A549 (cell line): ENCODE results near the gene EPS8L3. TPM values are rescaled to one million over a fixed set of nuclear protein-coding genes. Genes with fewer than 3 reads are reported as not detected.

Source experiments
- ATAC-seq, 2 experiments: fragments of 200-7000 bp in 1 of 2; fragments of >200 bp in 1 of 2; cut with Nextera tagmentation in 1 of 2; cut with Tn5 transposase in 1 of 2; 3 replicates each; pipeline versions ENCODE4 v1.8.0 to v1.9.1; 2018 to 2020; ENCODE audit warnings: mild to moderate bottlenecking in 1 of 2, moderate library complexity in 1 of 2
- CTCF ChIA-PET: fragments of 300-600 bp; sonication (Branson Sonifier 250); formaldehyde crosslinking; extraction: SDS; loops from one replicate; lab custom pipeline; 2021; ENCODE audit warnings: antibody characterized with exemption, inconsistent platforms; lab: Yijun Ruan, JAX
- POLR2A ChIA-PET: fragments of 350-600 bp; formaldehyde crosslinking; extraction: SDS; loops from one replicate; lab custom pipeline; 2021; ENCODE audit warnings: antibody characterized with exemption, inconsistent platforms; lab: Yijun Ruan, JAX
- DNase-seq, 2 experiments: peaks; one replicate each; pipeline versions ENCODE4 v3.0.0 to v3.0.0-alpha.2; 2011 to 2016; ENCODE audit warnings: low read depth in 1 of 2, low spot score in 1 of 2
- FAIRE-seq: peaks from 2 replicates; lab custom pipeline; 2011; peaks lifted over from hg19 to GRCh38; lab: Jason Lieb, UNC
- H3K27ac ChIP-seq, 2 experiments: fragments of >200 bp; sonication (Bioruptor Twin); formaldehyde crosslinking; 3 replicates each; pipeline ENCODE4 v1.5.1; 2016 to 2017
- H3K4me1 ChIP-seq: fragments of >200 bp; sonication (Bioruptor Twin); formaldehyde crosslinking; 3 replicates; pipeline ENCODE4 v1.6.1; 2016
- H3K4me2 ChIP-seq: fragments of >200 bp; sonication (Bioruptor Twin); formaldehyde crosslinking; 3 replicates; pipeline ENCODE4 v1.6.1; 2016
- H3K4me3 ChIP-seq: fragments of >200 bp; sonication (Bioruptor Twin); formaldehyde crosslinking; 3 replicates; pipeline ENCODE4 v1.5.1; 2016
- H3K9me3 ChIP-seq: fragments of >200 bp; sonication (Bioruptor Twin); formaldehyde crosslinking; 3 replicates; pipeline ENCODE4 v1.6.1; 2016
- BCL3 ChIP-seq: fragments of >200 bp; sonication (Bioruptor Twin); formaldehyde crosslinking; IDR thresholded peaks from 3 replicates; pipeline ENCODE4 v1.6.1; 2016
- BHLHE40 ChIP-seq: IDR thresholded peaks from 2 replicates; pipeline ENCODE4 v1.6.1; 2012; ENCODE audit warnings: low read depth, low read length, inconsistent platforms
- CEBPB ChIP-seq, 2 experiments: fragments of >200 bp in 1 of 2; sonication (Bioruptor Twin) in 1 of 2; formaldehyde crosslinking in 1 of 2; IDR thresholded peaks; 2 replicates each; pipeline ENCODE4 v1.6.1; 2012 to 2016
- E2F6 ChIP-seq: IDR thresholded peaks from 2 replicates; pipeline ENCODE4 v1.6.1; 2012; ENCODE audit warnings: low read depth, borderline replicate concordance
- EHMT2 ChIP-seq: fragments of 200-600 bp; sonication (generic); IDR thresholded peaks from 2 replicates; pipeline ENCODE4 v1.6.1; 2016; ENCODE audit warnings: antibody characterized with exemption, low read depth, mild to moderate bottlenecking, moderate library complexity
- FOSL2 ChIP-seq, 2 experiments: fragments of 450-650 bp in 1 of 2; fragments of >200 bp in 1 of 2; sonication (Bioruptor Twin) in 1 of 2; formaldehyde crosslinking; IDR thresholded peaks; 2 replicates each; pipeline versions ENCODE4 v1.5.0 to v1.6.1; 2016 to 2020; ENCODE audit warnings: mild to moderate bottlenecking in 1 of 2, moderate library complexity in 1 of 2
- HES2 ChIP-seq: fragments of >200 bp; sonication (Bioruptor Twin); formaldehyde crosslinking; IDR thresholded peaks from 2 replicates; pipeline ENCODE4 v1.6.1; 2016
- HEYL ChIP-seq: fragments of 250-450 bp; sonication (Bioruptor Pico); IDR thresholded peaks from 2 replicates; pipeline ENCODE4 v1.8.0; 2021; ENCODE audit warnings: mild to moderate bottlenecking, moderate library complexity
- HOXA7 ChIP-seq: fragments of 250-450 bp; sonication (Bioruptor Pico); IDR thresholded peaks from 2 replicates; pipeline ENCODE4 v1.5.0; 2020; ENCODE audit warnings: mild to moderate bottlenecking, moderate library complexity
- JUNB ChIP-seq: fragments of >200 bp; sonication (Bioruptor Twin); formaldehyde crosslinking; IDR thresholded peaks from 2 replicates; pipeline ENCODE4 v1.6.1; 2016
- KDM1A ChIP-seq: fragments of 200-600 bp; sonication (generic); IDR thresholded peaks from 2 replicates; pipeline ENCODE4 v1.6.1; 2016; ENCODE audit warnings: low read depth, mild to moderate bottlenecking
- MAX ChIP-seq: IDR thresholded peaks from 2 replicates; pipeline ENCODE4 v1.6.1; 2012
- MAZ ChIP-seq: fragments of 150-350 bp; IDR thresholded peaks from 2 replicates; pipeline ENCODE4 v1.6.1; 2014; ENCODE audit warnings: antibody characterized with exemption, low read depth, low read length, borderline replicate concordance
- MYC ChIP-seq: IDR thresholded peaks from 2 replicates; pipeline ENCODE4 v1.6.1; 2012; ENCODE audit warnings: mild to moderate bottlenecking, inconsistent platforms, low read length, improper control_type of control experiment, borderline replicate concordance
- NFE2L2 ChIP-seq: fragments of 150-350 bp; conservative IDR thresholded peaks from 2 replicates; pipeline ENCODE4 v1.6.1; 2014; ENCODE audit warnings: low read length
- NPAS2 ChIP-seq: fragments of 250-450 bp; sonication (Bioruptor Pico); IDR thresholded peaks from 2 replicates; pipeline ENCODE4 v1.8.0; 2022; ENCODE audit warnings: mild to moderate bottlenecking, moderate library complexity, borderline replicate concordance
- PBX3 ChIP-seq: IDR thresholded peaks from 2 replicates; pipeline ENCODE4 v1.6.1; 2012
- PHF8 ChIP-seq: fragments of 200-600 bp; sonication (generic); IDR thresholded peaks from 2 replicates; pipeline ENCODE4 v1.6.1; 2016; ENCODE audit warnings: low read depth, mild to moderate bottlenecking, antibody characterized with exemption, moderate library complexity, borderline replicate concordance
- SMC3 ChIP-seq: fragments of >200 bp; sonication (Bioruptor Twin); formaldehyde crosslinking; IDR thresholded peaks from 3 replicates; pipeline ENCODE4 v1.6.1; 2018; ENCODE audit warnings: inconsistent platforms
- SREBF2 ChIP-seq: fragments of 450-650 bp; IDR thresholded peaks from 2 replicates; pipeline ENCODE4 v1.6.1; 2014; ENCODE audit warnings: mild to moderate bottlenecking, moderate library complexity
- TFCP2L1 ChIP-seq: fragments of 250-450 bp; sonication (Bioruptor Pico); IDR thresholded peaks from 2 replicates; pipeline ENCODE4 v1.5.0; 2021; ENCODE audit warnings: mild to moderate bottlenecking
- ZFP36 ChIP-seq: fragments of 450-650 bp; IDR thresholded peaks from 2 replicates; pipeline ENCODE4 v1.6.1; 2014; ENCODE audit warnings: borderline replicate concordance; ENCODE audit not compliant: partially characterized antibody
- ZNF302 ChIP-seq: fragments of 250-450 bp; sonication (Bioruptor Pico); IDR thresholded peaks from 2 replicates; pipeline ENCODE4 v1.9.0; 2021; ENCODE audit warnings: inconsistent platforms, mild to moderate bottlenecking, moderate library complexity
- WGBS: methylation state at CpG from one replicate; pipeline ENCODE4 v1.1.6; 2017; ENCODE audit errors: missing lambda C conversion rate; 5-methylcytosine and 5-hydroxymethylcytosine counted together
- polyA plus RNA-seq, 4 experiments: library from polyadenylated mRNA; depleted of rRNA in 3 of 4; stranded (reverse); fragments of >200 nt; fragmentation: RNase III in 1 of 4; extraction: RNeasy Plus Mini Kit Qiagen cat#74134 plus additional on column Dnase treatment in 1 of 4; gene quantifications; 2 replicates in 3 of 4; 3 replicates in 1 of 4; pipeline ENCODE4 v1.2.3, GENCODE V29; 2011 to 2017

Gene EPS8L3
- polyA plus RNA-seq, 2 of the 4 experiments (the other 2 are of a cell fraction): 3.3 to 5.1 TPM

GRCh38 chr1:109717729-109718128 lies 46.0 kb downstream of the EPS8L3 start:
- CTCF ChIA-PET: interaction anchor here (1.0 to 3.2 kb wide), 4 partner anchors 10 to 264 kb away, joined by 3 to 13 read pairs (median 3); no protein-coding TSS in a partner anchor
- no peak overlapping the region for H3K4me2 ChIP-seq
- DNase-seq: no peak
- POLR2A ChIA-PET: no interaction called here
- no peak for ATAC-seq
- H3K9me3 ChIP-seq: no peaks in the 10 kb centered on the region
- peak overlapping the region in 1 of 2 experiments; percentile 85; a peak in 3 of 6 replicates for H3K27ac ChIP-seq
- no peak overlapping the region for H3K4me3 ChIP-seq
- 93% methylated on average over 5 of the region's 5 CpGs for WGBS
- peaks cover 14% of the 10 kb centered on the region; the same call in 2 of the 3 replicates for H3K4me1 ChIP-seq
- no peak for FAIRE-seq
- TF ChIP-seq MAZ: no peak
- TF ChIP-seq HOXA7 (CRISPR knock-in tag): no peak
- no peak for TF ChIP-seq NFE2L2
- no peak for TF ChIP-seq HEYL (CRISPR knock-in tag)
- TF ChIP-seq JUNB: no peak
- TF ChIP-seq E2F6: no peak
- no peak for TF ChIP-seq FOSL2 (IDR thresholded peaks at IDR 0.05)
- TF ChIP-seq FOSL2 (CRISPR knock-in tag; IDR thresholded peaks at IDR 0.05): no peak
- TF ChIP-seq MYC: no peak
- no peak for TF ChIP-seq BHLHE40
- no peak for TF ChIP-seq SREBF2
- TF ChIP-seq ZNF302 (CRISPR knock-in tag): no peak
- TF ChIP-seq CEBPB (IDR thresholded peaks at IDR 0.05): no peak
- no peak for TF ChIP-seq KDM1A
- no peak for TF ChIP-seq MAX
- no peak for TF ChIP-seq BCL3
- no peak for TF ChIP-seq PHF8
- no peak for TF ChIP-seq EHMT2

GRCh38 chr1:109716570-109717090 lies 47.1 kb downstream of the EPS8L3 start:
- 76% methylated on average over 3 of the region's 3 CpGs for WGBS
- no peak for TF ChIP-seq NPAS2 (CRISPR knock-in tag)
- TF ChIP-seq TFCP2L1 (CRISPR knock-in tag): no peak
- TF ChIP-seq HES2: no peak
- no peak for TF ChIP-seq PBX3
- TF ChIP-seq ZFP36: no peak
- TF ChIP-seq CEBPB (IDR thresholded peaks at IDR 0.05): no peak
- no peak for TF ChIP-seq SMC3
- Histone ChIP-seq H3K27ac (0 out of 6 replicates have a peak overlapping the region, but pooled peaks of 1 of the 2 experiments have one; percentile 23), H3K9me3 (no peaks in the 10 kb centered on the region), H3K4me1 (peaks cover 14% of the 10 kb centered on the region; the same call in 2 of the 3 replicates), H3K4me3 (no peak overlapping the region), H3K4me2 (no peak overlapping the region)
- DNase-seq (no peak), ATAC-seq (no peak), FAIRE-seq (no peak)
- POLR2A ChIA-PET: no interaction called here
- CTCF ChIA-PET: interaction anchor here (1.1 to 3.2 kb wide), 3 partner anchors 11 to 266 kb away, joined by 3 to 13 read pairs (median 3); no protein-coding TSS in a partner anchor
